ENCODE measurements around the gene GATA2.

GATA2 gene

GRCh38 chr3:128473180-128473519, 19.9 kb downstream of the GATA2 start:
- no peaks in the 10 kb centered on the region for H3F3A ChIP-seq (ENCODE audit: insufficient read depth)
- no peaks in the 10 kb centered on the region for H3K79me2 ChIP-seq (ENCODE audit: insufficient read depth, low read length)
- no peak for TF ChIP-seq EZH2phosphoT487 (conservative IDR thresholded peaks at IDR 0.05; ENCODE audit: low read length)
- H3K9me3 ChIP-seq (ENCODE audit: insufficient read depth, low read length): no peaks in the 10 kb centered on the region
- H3K27me3 ChIP-seq (ENCODE audit: low read length): no peaks in the 10 kb centered on the region
- no peaks in the 10 kb centered on the region for H3K9me2 ChIP-seq (replicated peaks; ENCODE audit: insufficient read depth, low read length)
- no peaks in the 10 kb centered on the region for H3K36me3 ChIP-seq (ENCODE audit: low read length)
- no peak overlapping the region for H3K4me2 ChIP-seq (ENCODE audit: low read depth, low read length, poor library complexity, severe bottlenecking)
- H3K4me3 ChIP-seq (ENCODE audit: insufficient read depth, low read length, poor library complexity, severe bottlenecking): no peak overlapping the region
- H3K9ac ChIP-seq (ENCODE audit: low read length): no peak overlapping the region
- no peak overlapping the region for H3K27ac ChIP-seq (ENCODE audit: low read depth, low read length)
- H2AFZ ChIP-seq (ENCODE audit: low read depth, low read length, severe bottlenecking): no peak overlapping the region
- no peaks in the 10 kb centered on the region for H4K20me1 ChIP-seq (ENCODE audit: low read depth, low read length)

GRCh38 chr3:128472449-128473179, 20.4 kb downstream of the GATA2 start:
- Histone ChIP-seq H3K9me3 (ENCODE audit: insufficient read depth, low read length) (no peaks in the 10 kb centered on the region), H3K9me2 (replicated peaks; ENCODE audit: insufficient read depth, low read length) (no peaks in the 10 kb centered on the region), H3K4me2 (ENCODE audit: low read depth, low read length, poor library complexity, severe bottlenecking) (no peak overlapping the region), H3K36me3 (ENCODE audit: low read length) (no peaks in the 10 kb centered on the region), H3K27ac (ENCODE audit: low read depth, low read length) (no peak overlapping the region), H3K9ac (ENCODE audit: low read length) (no peak overlapping the region), H3F3A (ENCODE audit: insufficient read depth) (no peaks in the 10 kb centered on the region), H2AFZ (ENCODE audit: low read depth, low read length, severe bottlenecking) (no peak overlapping the region), H3K79me2 (ENCODE audit: insufficient read depth, low read length) (no peaks in the 10 kb centered on the region), H3K27me3 (ENCODE audit: low read length) (no peaks in the 10 kb centered on the region), H4K20me1 (ENCODE audit: low read depth, low read length) (no peaks in the 10 kb centered on the region), H3K4me3 (ENCODE audit: insufficient read depth, low read length, poor library complexity, severe bottlenecking) (no peak overlapping the region)
- TF ChIP-seq EZH2phosphoT487 (conservative IDR thresholded peaks at IDR 0.05; ENCODE audit: low read length): no peak
- no peak for TF ChIP-seq CTCF (IDR thresholded peaks at IDR 0.05; ENCODE audit: insufficient read depth, low read length, poor library complexity, severe bottlenecking)

GRCh38 chr3:128471720-128472119, 21.3 kb downstream of the GATA2 start:
- no peaks in the 10 kb centered on the region for H3F3A ChIP-seq (ENCODE audit: insufficient read depth)
- no peaks in the 10 kb centered on the region for H4K20me1 ChIP-seq (ENCODE audit: low read depth, low read length)
- no peak overlapping the region for H3K4me3 ChIP-seq (ENCODE audit: insufficient read depth, low read length, poor library complexity, severe bottlenecking)
- H3K9me3 ChIP-seq (ENCODE audit: insufficient read depth, low read length): no peaks in the 10 kb centered on the region
- H3K9ac ChIP-seq (ENCODE audit: low read length): no peak overlapping the region
- H3K79me2 ChIP-seq (ENCODE audit: insufficient read depth, low read length): no peaks in the 10 kb centered on the region
- TF ChIP-seq CTCF (IDR thresholded peaks at IDR 0.05; ENCODE audit: insufficient read depth, low read length, poor library complexity, severe bottlenecking): no peak
- H3K4me2 ChIP-seq (ENCODE audit: low read depth, low read length, poor library complexity, severe bottlenecking): no peak overlapping the region
- H2AFZ ChIP-seq (ENCODE audit: low read depth, low read length, severe bottlenecking): no peak overlapping the region
- no peaks in the 10 kb centered on the region for H3K27me3 ChIP-seq (ENCODE audit: low read length)
- no peak overlapping the region for H3K27ac ChIP-seq (ENCODE audit: low read depth, low read length)
- H3K36me3 ChIP-seq (ENCODE audit: low read length): no peaks in the 10 kb centered on the region
- H3K9me2 ChIP-seq (replicated peaks; ENCODE audit: insufficient read depth, low read length): no peaks in the 10 kb centered on the region

GRCh38 chr3:128471110-128471509, 21.9 kb downstream of the GATA2 start:
- Histone ChIP-seq H3K79me2 (ENCODE audit: insufficient read depth, low read length) (no peaks in the 10 kb centered on the region), H3F3A (ENCODE audit: insufficient read depth) (no peaks in the 10 kb centered on the region), H3K36me3 (ENCODE audit: low read length) (no peaks in the 10 kb centered on the region), H3K9me3 (ENCODE audit: insufficient read depth, low read length) (no peaks in the 10 kb centered on the region), H3K27ac (ENCODE audit: low read depth, low read length) (no peak overlapping the region), H3K4me3 (ENCODE audit: insufficient read depth, low read length, poor library complexity, severe bottlenecking) (no peak overlapping the region), H3K27me3 (ENCODE audit: low read length) (no peaks in the 10 kb centered on the region), H2AFZ (ENCODE audit: low read depth, low read length, severe bottlenecking) (no peak overlapping the region), H3K9me2 (replicated peaks; ENCODE audit: insufficient read depth, low read length) (no peaks in the 10 kb centered on the region), H3K4me2 (ENCODE audit: low read depth, low read length, poor library complexity, severe bottlenecking) (no peak overlapping the region), H3K9ac (ENCODE audit: low read length) (no peak overlapping the region), H4K20me1 (ENCODE audit: low read depth, low read length) (no peaks in the 10 kb centered on the region)
- TF ChIP-seq CTCF (IDR thresholded peaks at IDR 0.05; ENCODE audit: insufficient read depth, low read length, poor library complexity, severe bottlenecking) (no peak), EZH2phosphoT487 (conservative IDR thresholded peaks at IDR 0.05; ENCODE audit: low read length) (no peak)

Measured in SU-DHL-6 (cell line).